ENCODE measurements around the gene TMEFF2.

Gene TMEFF2

GRCh38 chr2:192073878-192074277, 120.9 kb downstream of the TMEFF2 start:
- intact Hi-C loops (cut with DNase I; ENCODE audit: low total_unique reads), result no loop called here
- DNase-seq, result no peak
- no peaks in the 10 kb centered on the region for H3K4me1 ChIP-seq
- H3K36me3 ChIP-seq, result no peaks in the 10 kb centered on the region
- no peaks in the 10 kb centered on the region for H3K9me3 ChIP-seq
- H3K4me3 ChIP-seq, result no peak overlapping the region
- no peaks in the 10 kb centered on the region for H3K27me3 ChIP-seq
- no peak overlapping the region for H3K27ac ChIP-seq
- no peak for TF ChIP-seq CTCF (IDR thresholded peaks at IDR 0.05)

- intact Hi-C loops (cut with DNase I; ENCODE audit: low total_unique reads), result no loop called here
- Histone ChIP-seq H3K27ac (no peak overlapping the region), H3K27me3 (no peaks in the 10 kb centered on the region), H3K4me1 (no peaks in the 10 kb centered on the region), H3K4me3 (no peak overlapping the region), H3K9me3 (no peaks in the 10 kb centered on the region), H3K36me3 (no peaks in the 10 kb centered on the region)
- no peak for DNase-seq
- no peak for TF ChIP-seq CTCF (IDR thresholded peaks at IDR 0.05)
Observed at GRCh38 chr2:192072778-192073177, 122.0 kb downstream of the TMEFF2 start.

- H3K4me3 ChIP-seq, result no peak overlapping the region
Observed at GRCh38 chr2:192072261-192072660, 122.5 kb downstream of the TMEFF2 start.

GRCh38 chr2:192070099-192070498, 124.6 kb downstream of the TMEFF2 start:
- Histone ChIP-seq H3K27me3 (no peaks in the 10 kb centered on the region), H3K9me3 (no peaks in the 10 kb centered on the region), H3K27ac (no peak overlapping the region), H3K4me3 (no peak overlapping the region), H3K36me3 (no peaks in the 10 kb centered on the region), H3K4me1 (no peaks in the 10 kb centered on the region)
- no peak for DNase-seq
- intact Hi-C loops (cut with DNase I; ENCODE audit: low total_unique reads), result no loop called here
- TF ChIP-seq CTCF (IDR thresholded peaks at IDR 0.05), result no peak

More at GRCh38 chr2:192072261-192072660, 122.5 kb downstream of the TMEFF2 start:
- no peak for DNase-seq
- TF ChIP-seq CTCF (IDR thresholded peaks at IDR 0.05), result no peak
- Histone ChIP-seq H3K36me3 (no peaks in the 10 kb centered on the region), H3K9me3 (no peaks in the 10 kb centered on the region), H3K27ac (no peak overlapping the region), H3K27me3 (no peaks in the 10 kb centered on the region), H3K4me1 (no peaks in the 10 kb centered on the region)
- intact Hi-C loops (cut with DNase I; ENCODE audit: low total_unique reads), result no loop called here

GRCh38 chr2:192069417-192069816, 125.3 kb downstream of the TMEFF2 start:
- Histone ChIP-seq H3K36me3 (no peaks in the 10 kb centered on the region), H3K9me3 (no peaks in the 10 kb centered on the region), H3K27me3 (no peaks in the 10 kb centered on the region), H3K4me3 (no peak overlapping the region), H3K27ac (no peak overlapping the region), H3K4me1 (no peaks in the 10 kb centered on the region)
- TF ChIP-seq CTCF (IDR thresholded peaks at IDR 0.05), result no peak
- no peak for DNase-seq
- intact Hi-C loops (cut with DNase I; ENCODE audit: low total_unique reads), result no loop called here

- H3K36me3 ChIP-seq, result no peaks in the 10 kb centered on the region
- H3K4me3 ChIP-seq, result no peak overlapping the region
- no peaks in the 10 kb centered on the region for H3K9me3 ChIP-seq
- intact Hi-C loops (cut with DNase I; ENCODE audit: low total_unique reads), result no loop called here
- no peak for TF ChIP-seq CTCF (IDR thresholded peaks at IDR 0.05)
- H3K27me3 ChIP-seq, result no peaks in the 10 kb centered on the region
- no peaks in the 10 kb centered on the region for H3K4me1 ChIP-seq
- DNase-seq, result no peak
- H3K27ac ChIP-seq, result no peak overlapping the region
Observed at GRCh38 chr2:192068966-192069365, 125.8 kb downstream of the TMEFF2 start.

Measured in tibial artery (tissue), 4 donors.